OCI-LY7 (cell line): ENCODE data around the gene SLC29A1. TPM values are rescaled to one million over a fixed set of nuclear protein-coding genes. Genes with fewer than 3 reads are reported as not detected.

ENCODE experiments used
- BruUV-seq: library from RNA; stranded (reverse); fragments of 400-500 nt; replicated peaks from 2 replicates; lab custom pipeline; 2021; lab: Mats Ljungman, UMichigan
- CTCF ChIA-PET: fragments of 300-600 bp; sonication (Branson Sonifier 250); formaldehyde crosslinking; loops from one replicate; lab custom pipeline; 2022; ENCODE audit warnings: antibody characterized with exemption; ENCODE audit not compliant: unreplicated experiment; lab: Charles Lee
- POLR2A ChIA-PET: fragments of 300-600 bp; sonication (Branson Sonifier 250); formaldehyde crosslinking; loops from one replicate; lab custom pipeline; 2022; ENCODE audit warnings: antibody characterized with exemption; lab: Charles Lee
- DNase-seq: peaks from one replicate; pipeline ENCODE4 v3.0.0-alpha.2; 2015; ENCODE audit warnings: low spot score
- H2AFZ ChIP-seq: fragments of 200-600 bp; sonication (generic), shearing (Covaris generic); 2 replicates; pipeline ENCODE4 v1.6.1; 2014; ENCODE audit warnings: mild to moderate bottlenecking, antibody characterized with exemption, low read length, moderate library complexity
- H3K27ac ChIP-seq: fragments of 200-600 bp; sonication (generic); 2 replicates; pipeline ENCODE4 v1.5.1; 2014; ENCODE audit warnings: mixed run types, low read depth, mild to moderate bottlenecking, moderate library complexity, low read length, inconsistent platforms; ENCODE audit not compliant: poor library complexity, severe bottlenecking
- H3K36me3 ChIP-seq: fragments of 200-600 bp; sonication (generic); 2 replicates; pipeline ENCODE4 v1.6.1; 2014; ENCODE audit warnings: mild to moderate bottlenecking, antibody characterized with exemption, low read length, moderate library complexity, mixed read lengths; ENCODE audit not compliant: insufficient read depth
- H3K4me1 ChIP-seq: fragments of 200-600 bp; sonication (generic); 2 replicates; pipeline ENCODE4 v1.5.1; 2014; ENCODE audit warnings: mild to moderate bottlenecking, low read length; ENCODE audit not compliant: insufficient read depth, poor library complexity, severe bottlenecking
- H3K4me2 ChIP-seq: fragments of 200-600 bp; sonication (generic); 2 replicates; pipeline ENCODE4 v1.6.1; 2014; ENCODE audit warnings: mild to moderate bottlenecking, low read length
- H3K4me3 ChIP-seq: fragments of 200-600 bp; sonication (generic); 2 replicates; pipeline ENCODE4 v1.5.1; 2014; ENCODE audit warnings: mild to moderate bottlenecking, low read depth, low read length; ENCODE audit not compliant: poor library complexity, severe bottlenecking
- H3K79me2 ChIP-seq: fragments of 200-600 bp; sonication (generic); 2 replicates; pipeline ENCODE4 v1.6.1; 2016; ENCODE audit warnings: low read depth, mild to moderate bottlenecking, low read length, moderate library complexity, mixed read lengths; ENCODE audit not compliant: insufficient read depth
- H3K9me2 ChIP-seq: fragments of 200-600 bp; sonication (generic); 2 replicates; pipeline ENCODE4 v1.6.1; 2016; ENCODE audit warnings: mild to moderate bottlenecking, low read length, mixed read lengths; ENCODE audit not compliant: insufficient read depth
- H3K9me3 ChIP-seq: fragments of 200-600 bp; sonication (generic); 2 replicates; pipeline ENCODE4 v1.6.1; 2014; ENCODE audit warnings: mild to moderate bottlenecking, mixed run types, low read length, mixed read lengths
- H4K20me1 ChIP-seq: fragments of 200-600 bp; sonication (generic); 2 replicates; pipeline ENCODE4 v1.6.1; 2014; ENCODE audit warnings: mild to moderate bottlenecking, antibody characterized with exemption, low read length, moderate library complexity, mixed read lengths; ENCODE audit not compliant: insufficient read depth
- CTCF ChIP-seq: fragments of 200-600 bp; sonication (generic); conservative IDR thresholded peaks from 2 replicates; pipeline ENCODE4 v1.5.1; 2014; ENCODE audit warnings: mild to moderate bottlenecking, antibody characterized with exemption, low read length, moderate library complexity, mixed read lengths
- EZH2phosphoT487 ChIP-seq: fragments of 200-600 bp; sonication (generic); IDR thresholded peaks from 2 replicates; pipeline ENCODE4 v1.6.1; 2018; ENCODE audit warnings: low read depth, borderline replicate concordance, mild to moderate bottlenecking, mixed run types, antibody characterized with exemption, low read length, moderate library complexity, mixed read lengths
- intact Hi-C: fragments of 100-400 bp; cut with micrococcal nuclease; formaldehyde crosslinking; loops from one replicate; pipeline ENCODE4 v1.10.0; 2022; ENCODE audit not compliant: unreplicated experiment
- total RNA-seq, 2 experiments: library from RNA; depleted of rRNA in 1 of 2; stranded (reverse); fragments of >200 nt in 1 of 2; shearing (Covaris generic) in 1 of 2; gene quantifications; 2 replicates each; pipeline ENCODE4 v1.2.3, GENCODE V29; 2014 to 2022

SLC29A1 gene
- total RNA-seq, 2 experiments from 2014 or later = 52.6 to 64.6 TPM

- no peak for DNase-seq
- ChIA-PET CTCF (interaction anchor here (1.0 kb wide), 1 partner anchor 23 kb away, joined by 3 read pairs; no protein-coding TSS in a partner anchor), POLR2A (interaction anchor here (0.6 to 3.9 kb wide), 3 partner anchors 12 to 1120 kb away, joined by 4 to 15 read pairs (median 4); no protein-coding TSS in a partner anchor)
- H3K4me1 ChIP-seq = peaks cover 72% of the 10 kb centered on the region
- peaks cover 5% of the 10 kb centered on the region; the same call in 1 of the 2 replicates for H3K36me3 ChIP-seq
- peak overlapping the region; percentile 69 for H3K4me2 ChIP-seq
- H3K27ac ChIP-seq = no peak overlapping the region
- peaks cover 27% of the 10 kb centered on the region for H3K79me2 ChIP-seq
- intact Hi-C loops = loop anchor here (1.0 to 10.0 kb wide), 4 partner anchors 15 to 518 kb away; partner anchors contain the start of genes HSP90AB1 and VEGFA
- TF ChIP-seq EZH2phosphoT487 (no peak), CTCF (no peak)
- H3K4me3 ChIP-seq = peak overlapping the region; percentile 83
- BruUV-seq = no TSS peak
- peaks cover 10% of the 10 kb centered on the region for H4K20me1 ChIP-seq
- no peaks in the 10 kb centered on the region for H3K9me2 ChIP-seq
- H3K9me3 ChIP-seq = no peaks in the 10 kb centered on the region
- peak overlapping the region; percentile 63 for H2AFZ ChIP-seq
These were observed 693 bp upstream of the SLC29A1 start for GRCh38 chr6:44222486-44223318.

GRCh38 chr6:44224029-44224964, 902 bp downstream of the SLC29A1 start:
- TF ChIP-seq EZH2phosphoT487 = no peak
- peak; percentile 75 for TF ChIP-seq CTCF
- intact Hi-C loops = loop anchor here (2.0 to 10.0 kb wide), 3 partner anchors 41 to 519 kb away; partner anchors contain the start of genes NFKBIE and VEGFA
- ChIA-PET POLR2A (interaction anchor here (0.6 to 3.9 kb wide), 13 partner anchors 10 to 164 kb away, joined by 3 to 15 read pairs (median 4); partner anchors contain the start of gene CDC5L), CTCF (interaction anchor here (0.9 to 2.5 kb wide), 9 partner anchors 9 to 38 kb away, joined by 3 to 15 read pairs (median 3); no protein-coding TSS in a partner anchor)
- Histone ChIP-seq H4K20me1 (peaks cover 10% of the 10 kb centered on the region), H3K27ac (peak overlapping the region; percentile 71), H3K4me1 (peaks cover 57% of the 10 kb centered on the region), H2AFZ (peak overlapping the region; percentile 67; the same call in 1 of the 2 replicates), H3K9me3 (no peaks in the 10 kb centered on the region), H3K4me2 (peak overlapping the region; percentile 99), H3K36me3 (peaks cover 21% of the 10 kb centered on the region), H3K4me3 (peak overlapping the region; percentile 83), H3K9me2 (no peaks in the 10 kb centered on the region), H3K79me2 (peaks cover 27% of the 10 kb centered on the region)
- TSS peak; percentile 63 for BruUV-seq
- DNase-seq = peak; percentile 74
